NCI-H82 treated with DMSO at 0.1 percent for 48 hours (cell line): ENCODE measurements around the gene TLCD3B.
"Not testable (repeated sequence)": the region's sequence is repeated elsewhere in the genome, so short reads cannot be mapped to it uniquely, and the experiment has no call there.

ENCODE experiments used
- DNase-seq: peaks from one replicate; lab custom pipeline; 2025; ENCODE audit not compliant: unreplicated experiment; lab: John Stamatoyannopoulos, UW

TLCD3B gene

DNA sequence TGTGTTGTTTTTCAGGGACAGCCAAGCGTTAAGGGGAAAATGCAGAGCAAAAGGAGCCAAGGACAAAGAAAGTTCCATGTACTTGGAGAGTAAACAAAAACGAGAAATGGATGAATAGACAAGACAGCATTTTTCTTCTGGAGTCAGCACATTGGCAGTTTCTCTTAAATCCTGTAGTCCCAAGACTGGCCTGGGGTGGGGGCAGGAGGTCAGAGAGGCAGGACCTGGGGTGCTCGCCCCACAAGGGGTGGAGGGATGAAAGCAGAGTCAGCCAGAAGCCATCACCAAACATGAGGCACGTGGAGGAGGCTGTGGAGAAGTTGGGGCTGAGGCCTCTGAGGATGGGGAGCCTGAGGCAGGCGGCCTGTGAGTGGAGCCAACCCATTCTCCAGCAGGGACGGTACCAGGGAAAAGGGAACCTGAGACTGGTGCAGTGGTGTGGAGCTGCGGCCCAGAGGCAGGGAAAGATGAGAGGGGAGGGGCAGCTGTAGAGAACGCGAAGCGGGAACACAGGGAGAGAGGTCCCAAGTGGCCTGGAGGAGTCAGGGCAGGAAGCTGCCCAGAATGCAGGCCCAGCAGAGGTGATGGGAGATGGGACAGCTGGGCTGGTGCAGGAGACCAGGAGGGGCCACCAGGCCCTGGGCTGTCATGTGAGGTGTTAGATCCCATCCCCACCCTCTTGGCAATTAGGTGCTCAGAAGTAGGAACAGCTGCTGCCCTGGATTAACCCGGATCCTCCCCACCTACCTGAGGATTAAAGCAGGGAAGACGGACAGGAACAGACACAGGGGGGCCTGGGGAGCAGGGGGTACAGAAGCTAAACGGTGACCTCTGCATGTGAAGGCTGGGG, 3.3 kb downstream of the TLCD3B start:
- DNase-seq: peak; percentile 98

DNA sequence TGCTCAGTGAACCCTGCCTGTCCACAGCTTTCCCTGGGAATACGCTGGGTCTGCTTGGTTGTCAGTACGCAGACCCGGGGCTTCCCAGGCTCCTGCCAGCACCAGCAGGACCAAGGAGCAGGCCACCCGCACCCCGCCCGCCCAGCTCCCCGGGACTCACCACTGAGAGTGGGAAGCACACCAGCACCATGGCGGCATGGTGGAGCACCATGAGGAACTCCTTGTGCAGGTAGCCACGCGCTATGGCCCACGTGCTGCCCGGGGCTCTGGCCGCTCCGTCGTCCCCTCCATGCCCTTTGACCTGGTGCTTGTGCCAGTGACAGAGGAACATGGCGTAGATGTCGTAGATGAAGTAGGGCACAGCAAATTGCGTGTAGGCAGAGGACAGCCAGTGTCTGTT, 4.6 kb downstream of the TLCD3B start:
- no peak for DNase-seq

DNA sequence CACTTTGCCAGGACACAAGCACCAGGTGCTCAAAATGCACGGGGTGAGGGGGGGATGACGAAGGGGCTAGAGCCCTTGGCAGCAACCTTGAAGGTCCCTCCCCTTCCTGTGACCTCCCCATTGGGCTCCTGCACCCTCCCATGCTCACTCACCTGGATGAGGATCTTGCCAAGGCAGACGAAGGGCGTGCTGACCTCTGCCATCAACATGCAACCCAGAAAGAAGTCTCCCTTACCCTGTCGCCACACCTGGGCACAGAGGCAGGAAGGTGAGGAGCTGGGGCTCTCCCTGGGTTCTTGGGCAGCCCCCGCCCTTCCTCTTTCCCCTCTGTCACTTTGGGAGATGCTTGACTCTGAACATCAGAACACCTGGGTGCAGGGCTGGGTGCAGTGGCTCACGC, 5.5 kb downstream of the TLCD3B start:
- DNase-seq: no peak

DNA sequence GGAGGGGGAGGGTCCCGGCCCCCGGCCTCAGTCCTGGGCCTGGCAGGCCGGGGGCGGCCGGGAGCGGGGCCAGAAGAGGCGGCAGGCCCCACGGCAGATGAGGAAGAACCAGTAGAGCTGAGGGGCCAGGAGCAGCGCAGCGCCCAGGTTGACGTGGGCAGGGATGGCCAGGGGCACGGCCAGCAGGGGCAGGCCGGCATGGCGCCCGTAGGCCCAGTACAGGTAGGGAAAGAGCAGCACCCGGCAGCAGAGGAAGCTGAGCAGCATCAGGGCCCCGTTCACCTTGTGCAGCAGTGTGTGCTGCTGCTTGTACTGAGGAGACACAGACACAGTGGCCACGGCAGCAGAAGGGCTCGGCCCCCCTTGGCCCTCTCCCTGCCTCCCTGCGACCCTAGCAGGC, 5.9 kb downstream of the TLCD3B start:
- DNase-seq: no peak

DNA sequence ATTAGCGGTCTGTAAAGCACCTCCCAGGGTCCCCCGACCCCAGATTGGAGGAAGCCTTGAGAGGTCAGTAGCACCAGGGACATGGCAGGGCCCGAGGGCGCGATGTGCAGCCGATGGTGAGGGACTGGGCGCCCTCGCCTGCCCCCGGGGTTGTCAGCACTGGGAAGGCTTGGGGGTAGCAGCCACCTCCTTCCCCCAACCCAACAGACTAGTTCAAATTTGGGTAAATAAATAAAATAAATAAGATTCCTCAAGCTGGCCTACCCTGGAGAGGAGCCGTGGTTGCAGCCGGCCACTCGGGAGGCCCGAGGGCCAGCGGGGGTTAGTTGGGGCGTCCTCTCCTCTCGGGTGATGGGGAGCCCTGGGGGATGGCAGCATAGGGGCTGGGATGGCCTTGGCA, 6.6 kb downstream of the TLCD3B start:
- DNase-seq: no peak

DNA sequence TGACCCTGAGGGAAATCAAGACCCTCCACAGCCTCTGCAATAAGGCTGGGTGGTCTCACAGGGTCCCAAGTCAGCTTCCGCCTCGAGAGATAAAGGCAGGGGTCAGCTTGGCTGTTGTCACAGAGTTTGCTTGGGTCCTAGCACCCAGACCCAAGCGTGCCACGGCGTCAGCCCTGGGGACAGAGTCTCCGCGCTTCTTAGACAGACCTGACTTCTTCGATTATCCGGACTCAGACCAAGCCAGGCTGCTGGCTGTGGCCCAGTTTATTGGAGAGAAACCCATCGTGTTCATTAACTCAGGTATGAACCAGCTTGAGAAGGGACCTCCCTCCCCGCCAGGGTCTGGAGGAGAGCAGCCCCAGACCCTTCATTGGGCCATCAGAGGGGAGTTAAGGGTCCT, 7.5 kb downstream of the TLCD3B start:
- DNase-seq: no peak

DNA sequence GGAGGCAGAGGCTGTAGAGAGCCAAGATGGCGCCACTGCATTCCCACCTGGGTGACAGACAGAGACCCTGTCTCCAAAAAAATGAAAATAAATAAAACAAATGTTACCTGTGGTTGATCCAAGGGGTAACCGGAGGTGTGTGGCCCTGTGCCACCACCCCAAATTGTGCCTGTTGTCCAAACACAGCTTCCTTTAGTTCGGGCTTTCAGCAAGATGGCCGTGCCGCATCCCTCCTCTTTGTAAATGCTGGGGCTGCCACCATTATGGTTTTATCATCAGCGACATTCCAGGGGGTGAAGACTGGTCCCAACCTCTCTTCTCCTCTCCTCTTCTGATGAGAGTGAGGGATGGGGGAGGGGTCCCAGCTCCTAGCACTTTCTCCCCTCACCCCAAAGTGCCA, 8.2 kb downstream of the TLCD3B start, which contains the start of gene C16orf92:
TSS of gene C16orf92 (plus strand) at position 312 of the 400 bp plus-strand sequence. CDS start 143 bp downstream, outside the sequence.
- no peak for DNase-seq

DNA sequence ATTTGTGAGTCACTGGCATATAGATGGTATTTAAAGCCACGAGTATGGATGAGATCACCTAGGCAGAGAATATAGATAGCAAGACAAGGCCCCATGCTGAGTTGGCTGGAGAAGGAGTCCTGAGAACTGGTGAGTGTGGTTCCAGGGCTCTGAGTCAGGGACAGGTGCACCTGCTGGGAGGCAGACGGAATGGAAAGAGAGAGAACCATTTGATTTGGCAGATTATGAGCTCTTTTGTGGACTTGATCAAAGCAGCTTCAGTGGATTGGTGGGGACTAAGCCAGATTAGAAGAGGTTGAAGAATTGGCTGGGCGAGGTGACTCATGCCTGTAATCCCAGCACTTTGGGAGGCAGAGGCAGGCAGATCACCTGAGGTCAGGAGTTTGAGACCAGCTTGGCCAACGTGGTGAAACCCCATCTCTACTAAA, 12.3 kb downstream of the TLCD3B start:
- peak; percentile 17 for DNase-seq

DNA sequence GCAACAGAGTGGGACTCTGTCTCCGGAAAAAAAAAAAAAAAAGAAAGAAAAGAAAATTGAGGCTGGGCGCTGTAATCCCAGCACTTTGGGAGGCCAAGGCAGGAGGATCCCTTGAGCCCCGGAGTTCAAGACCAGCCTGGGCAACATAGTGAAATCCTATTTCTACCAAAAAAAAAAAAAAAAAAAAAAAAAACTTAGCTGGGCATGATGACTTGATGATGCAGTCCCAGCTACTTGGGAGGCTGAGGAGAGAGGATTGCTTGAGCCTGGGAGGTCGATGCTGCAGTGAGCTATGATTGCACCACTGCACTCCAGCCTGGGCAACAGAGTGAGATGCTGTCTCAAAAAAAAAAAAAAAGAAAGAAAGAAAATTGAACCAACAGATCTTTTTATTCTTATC, 13.1 kb downstream of the TLCD3B start:
- DNase-seq: not testable (repeated sequence)

DNA sequence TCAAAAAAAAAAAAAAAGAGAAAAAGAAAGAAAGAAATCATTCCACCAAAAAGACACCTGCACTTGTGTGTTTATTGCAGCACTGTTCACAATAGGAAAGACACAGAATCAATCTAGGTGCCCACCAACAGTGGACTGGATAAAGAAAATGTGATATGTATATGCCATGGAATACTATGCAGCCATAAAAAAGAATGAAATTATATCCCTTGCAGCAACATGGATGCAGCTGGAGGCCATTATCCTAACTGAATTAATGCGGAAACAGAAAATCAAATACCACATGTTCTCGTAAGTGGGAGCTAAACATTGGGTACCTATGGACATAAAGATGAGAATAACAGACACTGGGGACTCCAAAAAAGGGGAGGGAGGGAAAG, 13.8 kb downstream of the TLCD3B start:
- DNase-seq: no peak

DNA sequence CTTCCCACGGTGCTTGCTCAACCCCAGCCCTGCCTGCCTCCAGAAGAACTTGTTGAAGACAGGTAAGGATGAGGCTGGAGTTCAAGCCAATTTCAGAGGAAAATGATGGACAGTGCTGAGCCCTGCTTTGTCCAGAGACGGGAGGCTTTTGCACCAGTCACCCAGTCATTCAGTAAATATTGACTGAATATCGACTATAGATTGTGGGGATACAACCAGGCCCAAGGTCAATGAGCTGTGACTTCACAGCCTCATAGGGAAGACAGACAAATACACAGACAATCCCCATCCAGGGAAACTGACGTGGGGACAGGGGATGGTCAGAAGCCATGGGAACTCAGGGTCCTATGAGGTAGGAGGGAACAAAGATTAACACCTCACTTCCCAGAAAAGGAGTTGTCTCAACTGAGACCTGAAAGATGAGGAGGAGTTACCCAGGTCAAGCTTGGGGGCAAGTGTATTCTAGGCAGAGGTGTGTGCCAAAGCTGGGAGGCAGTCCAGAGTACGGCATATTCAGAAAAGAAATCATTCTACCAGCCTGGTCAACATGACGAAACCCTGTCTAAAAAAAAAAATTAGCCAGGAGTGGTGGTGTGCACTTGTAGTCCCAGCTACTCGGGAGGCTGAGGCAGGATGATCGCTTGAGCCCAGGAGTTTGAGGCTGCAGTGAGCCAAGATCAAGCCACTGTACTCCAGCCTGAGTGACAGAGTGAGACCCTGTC, 14.4 kb downstream of the TLCD3B start:
- DNase-seq: no peak

DNA sequence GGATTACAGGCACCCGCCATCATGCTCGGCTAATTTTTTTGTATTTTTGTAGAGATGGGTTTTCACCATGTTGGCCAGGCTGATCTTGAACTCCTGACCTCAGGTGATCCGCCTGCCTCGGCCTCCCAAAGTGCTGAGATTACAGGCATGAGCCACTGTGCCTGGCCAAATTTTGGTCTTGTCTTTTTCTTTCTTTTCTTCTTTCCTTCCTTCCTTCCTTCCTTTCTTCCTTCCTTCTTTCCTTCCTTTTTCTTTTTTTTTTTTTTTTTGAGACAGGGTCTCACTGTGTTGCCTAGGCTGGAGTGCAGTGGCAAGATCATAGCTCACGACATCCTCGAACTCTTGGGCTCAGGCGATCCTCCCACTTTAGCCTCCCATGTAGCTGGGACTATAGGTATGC, 15.6 kb downstream of the TLCD3B start:
- not testable (repeated sequence) for DNase-seq

DNA sequence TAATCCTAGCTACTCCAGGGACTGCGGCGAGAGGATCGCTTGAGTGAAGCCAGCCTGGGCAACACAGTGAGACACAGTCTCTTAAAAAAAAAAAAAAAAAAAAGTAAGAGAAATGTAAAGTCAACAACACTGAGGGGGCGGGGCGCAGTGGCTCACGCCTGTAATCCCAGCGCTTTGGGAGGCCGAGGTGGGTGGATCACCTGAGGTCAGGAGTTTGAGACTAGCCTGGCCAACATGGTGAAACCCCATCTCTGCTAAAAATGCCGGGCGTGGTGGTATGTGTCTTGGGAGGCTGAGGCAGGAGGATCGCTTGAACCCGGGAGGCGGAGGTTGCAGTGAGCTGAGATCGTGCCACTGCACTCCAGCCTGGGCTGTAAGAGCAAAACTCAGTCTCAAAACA, 18.5 kb downstream of the TLCD3B start:
- DNase-seq: not testable (repeated sequence)

DNA sequence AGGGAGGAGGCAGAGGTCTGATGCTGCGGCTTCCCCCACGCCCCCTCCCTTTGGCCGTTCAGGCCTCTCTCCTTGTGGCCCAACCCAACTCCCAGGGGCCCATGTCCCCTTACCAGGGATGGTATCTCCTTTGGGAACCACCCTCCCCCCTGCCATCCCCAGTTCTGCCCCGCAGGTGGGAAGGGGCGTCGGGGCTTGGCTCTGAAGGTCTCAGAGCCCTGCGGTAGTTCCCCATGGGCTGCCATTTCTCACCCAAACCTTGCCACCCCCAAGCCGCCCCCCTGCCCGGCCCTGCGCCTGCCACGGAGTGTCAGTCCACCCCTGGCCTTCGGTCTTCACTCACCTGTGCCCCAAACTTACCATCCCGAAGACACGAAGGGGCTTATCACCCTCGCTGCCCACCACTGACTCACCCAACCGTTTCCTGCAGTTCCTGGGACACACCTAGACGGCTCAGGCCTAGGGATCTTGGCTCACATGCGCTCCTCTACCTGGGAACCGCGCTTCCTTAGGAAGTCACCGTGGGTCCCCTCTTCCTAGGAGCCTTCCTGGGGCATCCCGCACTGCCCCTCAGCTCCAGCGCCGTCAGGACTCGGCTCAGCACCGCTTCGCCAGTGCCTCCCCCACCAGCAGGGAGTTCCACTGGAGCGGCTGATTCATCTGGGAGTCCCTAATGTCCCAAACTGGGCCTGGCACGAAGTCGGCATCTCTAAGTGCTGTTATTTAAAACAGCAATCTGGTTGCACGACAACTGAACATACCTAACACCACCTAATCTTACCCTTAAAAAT, 19.2 kb downstream of the TLCD3B start:
- DNase-seq: no peak

DNA sequence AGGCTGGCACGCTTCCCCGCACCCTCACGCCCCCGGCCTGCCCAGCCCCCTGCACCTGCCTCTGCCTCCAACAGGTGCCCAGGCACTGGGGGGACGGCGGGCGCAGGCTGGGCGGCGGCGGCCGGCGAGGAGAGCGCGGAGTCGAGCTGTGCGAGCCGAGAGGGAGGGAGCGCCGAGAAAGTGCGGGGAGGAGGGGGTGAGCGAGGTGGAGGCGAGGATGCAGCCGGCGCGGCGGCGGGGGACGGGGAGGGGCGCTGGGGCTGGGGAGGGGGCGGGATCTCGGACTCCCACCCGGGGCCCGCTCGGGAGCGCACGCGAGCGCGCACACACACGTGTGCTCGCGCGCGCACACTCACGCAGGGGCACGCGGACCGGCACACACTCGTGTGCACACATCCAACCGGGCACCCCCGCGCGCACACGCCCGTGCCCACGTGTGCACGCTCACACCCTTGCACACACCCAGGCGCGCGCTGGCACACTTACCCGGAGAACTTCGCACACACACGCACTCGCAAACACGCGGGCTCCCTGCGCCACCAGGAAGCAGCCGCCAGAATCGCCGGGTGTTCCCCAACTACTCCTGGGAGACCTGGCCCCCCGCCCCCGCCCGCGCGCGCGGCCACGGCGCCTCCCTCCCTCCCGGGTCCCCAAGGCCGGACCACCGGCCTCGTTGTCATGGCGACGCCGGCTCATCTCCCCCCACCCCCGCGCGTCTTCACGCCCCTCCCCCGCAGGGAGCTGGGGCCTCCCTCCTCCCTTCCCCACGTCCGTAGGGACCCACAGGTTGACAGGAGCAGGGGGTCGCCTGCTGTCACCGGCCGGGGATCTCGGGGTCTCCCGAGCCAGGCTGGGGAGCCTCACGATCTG, 20.0 kb downstream of the TLCD3B start, which contains the start of gene DOC2A:
TSS of gene DOC2A (minus strand) at position 184 of the 870 bp plus-strand sequence. CDS start 805 bp downstream, outside the sequence.
- DNase-seq: peak; percentile 30

DNA sequence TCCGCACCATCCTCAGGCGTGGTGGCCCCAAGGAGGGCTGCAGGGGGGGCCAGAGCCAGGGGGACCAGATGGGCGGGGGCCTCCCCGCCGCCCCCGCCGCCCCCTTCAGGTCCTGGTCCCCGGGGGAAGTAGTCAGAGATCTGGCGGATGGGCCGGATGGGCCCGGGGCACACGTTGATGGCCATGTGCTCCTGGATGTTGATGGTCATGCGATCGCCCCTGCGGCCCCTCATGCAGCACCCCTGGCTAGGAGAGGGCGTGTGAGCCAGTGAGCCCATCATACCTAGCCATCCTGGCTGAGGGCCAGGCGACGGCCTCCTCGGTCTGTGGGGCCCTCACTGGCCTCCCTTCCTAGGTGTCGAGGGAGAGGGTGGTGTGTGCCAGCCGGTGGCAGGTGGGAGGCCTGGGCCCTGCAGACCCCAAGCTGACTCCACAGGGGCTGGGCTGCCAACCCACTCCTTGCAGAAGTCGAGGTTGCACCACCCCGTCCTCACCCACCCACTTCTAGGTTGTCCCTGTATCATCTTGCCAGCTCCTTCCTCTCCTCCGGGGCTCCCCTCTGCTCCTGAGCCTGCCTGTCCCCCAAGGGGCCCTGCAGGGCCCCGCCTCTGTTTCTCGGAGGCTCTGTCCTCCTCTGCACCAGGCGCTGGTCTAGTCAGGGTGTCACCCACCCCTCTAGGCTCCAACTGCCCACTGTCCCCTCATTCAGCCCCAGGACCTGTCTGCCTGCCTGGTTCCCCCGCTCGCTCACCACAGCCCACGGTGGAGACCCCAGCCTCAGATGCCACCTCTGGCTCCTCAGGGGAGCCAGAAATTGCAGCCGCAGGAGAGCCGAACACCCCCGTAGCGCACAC, 20.9 kb downstream of the TLCD3B start:
- DNase-seq: no peak

DNA sequence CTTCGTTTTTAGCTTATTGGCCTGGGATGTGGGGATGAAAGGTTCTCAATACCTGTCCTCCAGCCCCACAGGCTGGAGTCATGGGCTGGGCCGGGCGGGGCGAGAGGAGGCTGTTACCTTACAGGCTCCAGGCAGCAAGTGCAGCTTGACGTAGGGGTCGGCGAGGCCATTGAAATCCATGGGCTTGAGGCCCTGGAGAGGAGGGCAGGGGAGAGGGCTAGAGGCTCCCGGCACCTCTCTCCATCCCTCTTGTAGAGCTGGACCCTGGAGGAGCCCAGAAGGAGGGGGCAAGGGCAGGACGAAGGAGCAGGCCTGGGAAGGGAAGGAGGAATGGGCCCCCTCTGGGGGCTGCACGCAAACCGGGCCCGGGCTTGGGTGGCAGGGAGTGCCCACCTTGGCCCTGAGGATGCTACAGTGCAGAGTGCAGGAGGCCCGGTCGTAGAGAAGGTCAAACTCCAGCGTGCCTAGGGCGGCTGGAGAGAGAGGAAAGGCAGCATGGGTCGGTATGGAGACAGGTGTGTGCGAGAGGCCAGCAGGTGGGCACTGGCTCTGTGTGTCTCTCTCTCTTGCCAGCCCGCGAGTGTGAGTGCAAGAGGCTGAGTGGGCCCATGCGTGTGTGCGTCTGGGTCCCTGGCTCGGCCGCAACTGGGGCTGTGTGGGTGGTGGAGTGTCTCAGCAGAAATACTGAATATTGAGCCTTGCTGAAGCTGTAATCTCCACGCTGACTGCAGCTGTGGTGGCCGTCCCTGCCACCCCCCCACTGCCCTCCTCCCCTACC, 21.8 kb downstream of the TLCD3B start:
- DNase-seq: no peak

DNA sequence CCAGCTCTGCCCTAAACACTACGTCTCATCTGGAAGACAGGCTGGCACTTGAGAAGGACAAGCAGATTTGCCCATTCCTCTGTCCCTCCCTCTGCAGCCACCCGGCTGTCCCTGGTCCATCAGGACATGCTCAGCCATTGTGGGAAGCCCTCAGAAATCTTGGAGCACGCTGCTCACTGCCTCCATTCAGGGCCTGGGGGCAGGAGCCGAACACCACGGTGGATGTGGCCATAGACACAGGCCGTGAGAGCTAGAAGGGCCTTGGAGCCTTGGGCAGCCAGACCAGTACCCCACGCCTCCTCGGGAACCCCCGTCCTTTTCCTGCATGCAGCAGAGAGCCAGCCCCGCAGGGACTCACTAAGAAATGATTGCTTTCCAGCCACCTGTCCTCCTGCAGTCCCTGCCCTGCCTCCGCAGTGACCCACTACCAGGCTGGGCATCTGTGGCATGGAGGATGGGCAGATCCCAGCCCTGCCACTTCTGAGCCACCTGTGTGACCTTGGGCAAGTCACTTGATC, 23.6 kb downstream of the TLCD3B start:
- DNase-seq: no peak
